B cell (primary cell): Measurements from ENCODE around the gene ARHGEF10L. TPM values are rescaled to one million over a fixed set of nuclear protein-coding genes. Genes with fewer than 3 reads are reported as not detected.

Experiments used
- ATAC-seq: fragments of 200-7000 bp; cut with Tn5 transposase; one replicate; pipeline ENCODE4 v1.10.0; 2021; ENCODE audit warnings: low read depth, mild to moderate bottlenecking, moderate number of reproducible peaks, moderate library complexity
- CTCF ChIA-PET: fragments of 350-600 bp; sonication (Branson Sonifier 250); formaldehyde crosslinking; loops from one replicate; lab custom pipeline; 2021; ENCODE audit warnings: antibody characterized with exemption, inconsistent platforms; lab: Charles Lee
- POLR2A ChIA-PET: fragments of 350-600 bp; sonication (Branson Sonifier 250); formaldehyde crosslinking; loops from one replicate; lab custom pipeline; 2021; ENCODE audit warnings: antibody characterized with exemption; lab: Charles Lee
- DNase-seq: peaks from one replicate; pipeline ENCODE4 v3.0.0; 2013
- H2AFZ ChIP-seq: 2 replicates; pipeline ENCODE4 v1.6.1; 2012; ENCODE audit warnings: mild to moderate bottlenecking, low read depth, low read length; ENCODE audit not compliant: insufficient read depth, poor library complexity, severe bottlenecking
- H3K27ac ChIP-seq, 2 donors: 1 replicate in 1 of 2; 2 replicates in 1 of 2; pipeline ENCODE4 v1.5.1; 2012 to 2013; ENCODE audit warnings: low read length in 2 of 2, mild to moderate bottlenecking in 2 of 2, moderate library complexity in 1 of 2
- H3K27me3 ChIP-seq, 4 experiments: fragments of 200-600 bp in 1 of 4; sonication (generic) in 1 of 4; replicated peaks in 1 of 4; 1 replicate in 2 of 4; 2 replicates in 2 of 4; pipeline versions ENCODE4 v1.6.1 to v1.7.0; 2013 to 2016; ENCODE audit warnings: low read length in 3 of 4, mild to moderate bottlenecking in 2 of 4, mixed read lengths in 1 of 4, moderate library complexity in 1 of 4; ENCODE audit not compliant: insufficient read depth in 4 of 4, control insufficient read depth in 3 of 4; ENCODE audit errors: control extremely low read depth in 1 of 4
- H3K36me3 ChIP-seq, 2 experiments: replicated peaks in 1 of 2; 1 replicate in 1 of 2; 2 replicates in 1 of 2; pipeline versions ENCODE4 v1.6.1 to v1.7.1; 2013; ENCODE audit warnings: low read length in 1 of 2; ENCODE audit not compliant: insufficient read depth in 2 of 2, control insufficient read depth in 1 of 2; ENCODE audit errors: control extremely low read depth in 1 of 2, extremely low read depth in 1 of 2
- H3K4me1 ChIP-seq, 2 donors: fragments of 200-600 bp in 1 of 2; sonication (generic) in 1 of 2; 1 replicate in 1 of 2; 2 replicates in 1 of 2; pipeline versions ENCODE4 v1.5.1 to v1.6.1; 2013 to 2017; ENCODE audit warnings: low read length in 2 of 2; ENCODE audit not compliant: control insufficient read depth in 2 of 2, insufficient read depth in 2 of 2
- H3K4me2 ChIP-seq: replicated peaks from 2 replicates; pipeline ENCODE3; 2012; ENCODE audit warnings: mild to moderate bottlenecking, low read depth, low read length; ENCODE audit not compliant: poor library complexity, severe bottlenecking
- H3K4me3 ChIP-seq, 5 experiments: fragments of 200-600 bp in 1 of 5; sonication (generic) in 1 of 5; 1 replicate in 3 of 5; 2 replicates in 2 of 5; pipeline versions ENCODE4 v1.5.1 to v1.7.0; 2011 to 2016; ENCODE audit warnings: low read length in 4 of 5, mild to moderate bottlenecking in 4 of 5, low read depth in 2 of 5, control low read depth in 1 of 5, moderate library complexity in 1 of 5; ENCODE audit not compliant: insufficient read depth in 1 of 5; ENCODE audit errors: control extremely low read depth in 1 of 5, extremely low read depth in 1 of 5
- H3K79me2 ChIP-seq: fragments of 200-600 bp; sonication (generic); one replicate; pipeline ENCODE4 v1.6.0; 2016; ENCODE audit warnings: low read length; ENCODE audit not compliant: control insufficient read depth, insufficient read depth
- H3K9ac ChIP-seq: fragments of 200-600 bp; sonication (generic); 2 replicates; pipeline ENCODE4 v1.6.1; 2017; ENCODE audit warnings: mild to moderate bottlenecking, low read length, moderate library complexity
- H3K9me3 ChIP-seq, 3 donors: one replicate each; pipeline versions ENCODE4 v1.6.1 to v1.7.1; 2013; ENCODE audit warnings: low read length in 2 of 3; ENCODE audit not compliant: control insufficient read depth in 2 of 3, insufficient read depth in 1 of 3; ENCODE audit errors: control extremely low read depth in 1 of 3
- H4K20me1 ChIP-seq: 2 replicates; pipeline ENCODE4 v1.6.0; 2012; ENCODE audit warnings: mild to moderate bottlenecking, low read length; ENCODE audit not compliant: insufficient read depth, control insufficient read depth, poor library complexity, severe bottlenecking
- H3K27ac Mint-ChIP-seq: one replicate; pipeline ENCODE4 v1.8.0; 2021; ENCODE audit warnings: mixed read lengths
- H3K27me3 Mint-ChIP-seq: one replicate; pipeline ENCODE4 v1.8.0; 2021; ENCODE audit warnings: mixed read lengths
- H3K4me1 Mint-ChIP-seq: one replicate; pipeline ENCODE4 v1.8.0; 2021; ENCODE audit warnings: mixed read lengths
- H3K4me3 Mint-ChIP-seq: one replicate; pipeline ENCODE4 v1.8.0; 2021; ENCODE audit warnings: mixed read lengths
- H3K9me3 Mint-ChIP-seq: one replicate; pipeline ENCODE4 v1.8.0; 2022; ENCODE audit warnings: mixed read lengths; ENCODE audit not compliant: insufficient read depth
- EZH2 ChIP-seq: IDR thresholded peaks from 2 replicates; pipeline ENCODE4 v1.6.1; 2012; ENCODE audit warnings: borderline replicate concordance, low read depth, mild to moderate bottlenecking, moderate library complexity, low read length; ENCODE audit not compliant: insufficient read depth, poor library complexity, severe bottlenecking
- WGBS: methylation state at CpG from one replicate; pipeline ENCODE4 v1.1.5; 2013; ENCODE audit warnings: missing lambda C conversion rate; ENCODE audit not compliant: insufficient coverage; 5-methylcytosine and 5-hydroxymethylcytosine counted together
- intact Hi-C: fragments of 100-400 bp; cut with micrococcal nuclease; formaldehyde crosslinking; loops from one replicate; pipeline ENCODE4 v1.10.0; 2022
- polyA plus RNA-seq: library from polyadenylated mRNA; depleted of rRNA; stranded (reverse); fragments of >200 nt; gene quantifications from 2 replicates; pipeline ENCODE4 v1.2.3, GENCODE V29; 2012
- total RNA-seq, 2 donors: library from RNA; stranded (reverse); fragments of 120-200 nt in 1 of 2; gene quantifications; 1 replicate in 1 of 2; 2 replicates in 1 of 2; pipeline versions ENCODE4 v1.2.3 to v1.2.4, GENCODE V29; 2013 to 2022
- TF ChIP-seq, protein P1 (sequence below): fragments of 200-600 bp; IDR thresholded peaks from one replicate; pipeline ENCODE4 v1.8.0; 2022; ENCODE audit warnings: antibody characterized with exemption, mild to moderate bottlenecking

Gene ARHGEF10L
- total and polyA plus RNA-seq, 2 donors (not counting 1 experiment from before 2014, with no cell fraction given) = 2.0 to 4.9 TPM

DNA sequence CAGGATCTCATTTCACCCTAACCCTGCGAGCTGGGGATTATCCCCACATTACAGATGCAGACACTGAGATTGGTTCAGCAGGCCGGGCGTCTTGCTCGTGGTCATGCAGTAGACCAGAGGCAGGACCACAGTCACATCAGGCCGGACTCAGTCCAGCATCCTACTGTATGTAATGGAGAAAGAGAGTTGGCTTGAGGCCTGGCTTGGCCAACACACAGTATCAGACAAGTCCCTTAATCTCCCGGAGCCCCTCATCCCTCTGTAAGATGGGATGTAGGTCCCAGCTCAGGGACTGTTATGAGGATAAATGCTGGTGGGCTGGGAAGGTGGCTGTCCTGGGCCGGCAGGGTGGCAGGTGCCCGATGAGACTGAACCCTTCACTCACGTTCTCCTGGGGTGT lies 149.5 kb downstream of the ARHGEF10L start:
- H3K9ac ChIP-seq = no peak overlapping the region
- no peak overlapping the region for H3K27ac ChIP-seq
- CTCF ChIA-PET = interaction anchor here (1.6 kb wide), 1 partner anchor 27 kb away, joined by 3 read pairs; no protein-coding TSS in a partner anchor
- no peaks in the 10 kb centered on the region for H3K27me3 ChIP-seq
- no peak overlapping the region for H2AFZ ChIP-seq
- intact Hi-C loops = no loop called here
- no peaks in the 10 kb centered on the region for H3K9me3 Mint-ChIP-seq
- no peaks in the 10 kb centered on the region for H3K4me1 Mint-ChIP-seq
- H3K27me3 Mint-ChIP-seq = peaks cover 27% of the 10 kb centered on the region
- TF ChIP-seq, protein P1, sequence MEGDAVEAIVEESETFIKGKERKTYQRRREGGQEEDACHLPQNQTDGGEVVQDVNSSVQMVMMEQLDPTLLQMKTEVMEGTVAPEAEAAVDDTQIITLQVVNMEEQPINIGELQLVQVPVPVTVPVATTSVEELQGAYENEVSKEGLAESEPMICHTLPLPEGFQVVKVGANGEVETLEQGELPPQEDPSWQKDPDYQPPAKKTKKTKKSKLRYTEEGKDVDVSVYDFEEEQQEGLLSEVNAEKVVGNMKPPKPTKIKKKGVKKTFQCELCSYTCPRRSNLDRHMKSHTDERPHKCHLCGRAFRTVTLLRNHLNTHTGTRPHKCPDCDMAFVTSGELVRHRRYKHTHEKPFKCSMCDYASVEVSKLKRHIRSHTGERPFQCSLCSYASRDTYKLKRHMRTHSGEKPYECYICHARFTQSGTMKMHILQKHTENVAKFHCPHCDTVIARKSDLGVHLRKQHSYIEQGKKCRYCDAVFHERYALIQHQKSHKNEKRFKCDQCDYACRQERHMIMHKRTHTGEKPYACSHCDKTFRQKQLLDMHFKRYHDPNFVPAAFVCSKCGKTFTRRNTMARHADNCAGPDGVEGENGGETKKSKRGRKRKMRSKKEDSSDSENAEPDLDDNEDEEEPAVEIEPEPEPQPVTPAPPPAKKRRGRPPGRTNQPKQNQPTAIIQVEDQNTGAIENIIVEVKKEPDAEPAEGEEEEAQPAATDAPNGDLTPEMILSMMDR = no peak
- no peak for TF ChIP-seq EZH2
- ATAC-seq (no peak), DNase-seq (no peak)
- no peaks in the 10 kb centered on the region for H3K79me2 ChIP-seq
- no peak overlapping the region for H3K4me3 ChIP-seq
- no peak overlapping the region for H3K27ac Mint-ChIP-seq
- H3K36me3 ChIP-seq = no peaks in the 10 kb centered on the region
- no peaks in the 10 kb centered on the region for H4K20me1 ChIP-seq
- H3K4me2 ChIP-seq = no peak overlapping the region
- H3K9me3 ChIP-seq = peaks cover 0 to 5% (median 0%) of the 10 kb centered on the region in 3 donors
- no peak overlapping the region for H3K4me3 Mint-ChIP-seq
- H3K4me1 ChIP-seq = no peaks in the 10 kb centered on the region
- 94% methylated on average over 3 of the region's 9 CpGs for WGBS
- POLR2A ChIA-PET = no interaction called here

DNA sequence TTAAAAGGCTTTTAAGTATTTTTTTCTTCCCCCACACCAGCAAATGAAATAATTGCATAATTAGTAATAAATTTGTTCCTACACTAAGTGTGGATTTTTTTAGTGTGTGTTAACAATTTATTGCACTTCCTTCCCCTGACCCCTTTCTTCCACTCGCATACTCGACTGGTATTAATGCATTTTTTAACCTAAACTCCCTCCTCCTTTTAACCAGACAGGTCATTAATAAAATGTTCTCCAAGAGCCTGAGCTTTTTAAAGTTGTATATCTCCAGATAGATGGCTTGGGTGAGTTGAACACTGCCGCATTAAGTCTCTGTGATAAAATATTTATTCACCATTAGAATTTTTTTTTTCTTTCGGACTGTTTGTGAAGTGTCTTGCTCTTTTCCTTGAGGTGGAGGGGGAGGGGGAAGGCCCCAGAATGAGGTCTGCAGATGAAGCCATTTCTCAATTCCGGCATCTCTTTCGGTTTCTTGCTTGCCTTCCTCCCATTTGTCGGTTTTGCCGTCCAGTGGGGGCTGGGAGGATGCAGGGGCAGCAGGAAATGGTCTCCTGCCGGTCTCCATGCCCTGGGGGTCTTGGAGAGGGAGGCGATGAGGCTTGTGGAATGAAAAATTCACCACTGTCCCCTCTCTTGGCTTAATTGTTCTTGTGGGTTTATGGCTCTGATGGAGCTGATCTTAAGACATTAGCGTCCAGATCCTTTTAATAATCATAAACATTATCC lies 151.6 kb downstream of the ARHGEF10L start:
- no peaks in the 10 kb centered on the region for H3K36me3 ChIP-seq
- no peak overlapping the region for H3K9ac ChIP-seq
- H3K4me3 ChIP-seq = no peak overlapping the region
- DNase-seq (no peak), ATAC-seq (no peak)
- Mint-ChIP-seq H3K9me3 (no peaks in the 10 kb centered on the region), H3K27ac (no peak overlapping the region), H3K4me1 (no peaks in the 10 kb centered on the region), H3K4me3 (no peak overlapping the region), H3K27me3 (peaks cover 22% of the 10 kb centered on the region)
- H3K9me3 ChIP-seq = peaks cover 0 to 5% (median 0%) of the 10 kb centered on the region in 3 donors
- TF ChIP-seq, protein P1 = no peak
- TF ChIP-seq EZH2 = no peak
- no peaks in the 10 kb centered on the region for H4K20me1 ChIP-seq
- H3K27me3 ChIP-seq = no peaks in the 10 kb centered on the region
- ChIA-PET POLR2A (no interaction called here), CTCF (interaction anchor here (1.1 kb wide), 1 partner anchor 34 kb away, joined by 4 read pairs; no protein-coding TSS in a partner anchor)
- 23% methylated on average over 5 of the region's 11 CpGs for WGBS
- intact Hi-C loops = no loop called here
- no peaks in the 10 kb centered on the region for H3K79me2 ChIP-seq
- no peak overlapping the region for H2AFZ ChIP-seq
- no peak overlapping the region for H3K27ac ChIP-seq
- no peaks in the 10 kb centered on the region for H3K4me1 ChIP-seq
- H3K4me2 ChIP-seq = no peak overlapping the region
